ENCODE measurements around the gene SFMBT2.

Gene SFMBT2

GRCh38 chr10:7424919-7425318 lies 14.1 kb upstream of the SFMBT2 start:
- ATAC-seq, result no peak

GRCh38 chr10:7424315-7424714 lies 13.5 kb upstream of the SFMBT2 start:
- no peak for ATAC-seq

- ATAC-seq, result no peak
Measured at GRCh38 chr10:7423521-7423920, 12.7 kb upstream of the SFMBT2 start.

GRCh38 chr10:7421526-7421925 lies 10.7 kb upstream of the SFMBT2 start:
- no peak for ATAC-seq

- ATAC-seq, result no peak
Measured at GRCh38 chr10:7419998-7420397, 9.2 kb upstream of the SFMBT2 start.

- ATAC-seq, result peak in 1 of 2 donors; percentile 38
Measured at GRCh38 chr10:7417807-7418206, 7.0 kb upstream of the SFMBT2 start.

GRCh38 chr10:7417103-7417623 lies 6.3 kb upstream of the SFMBT2 start:
- ATAC-seq, result no peak

GRCh38 chr10:7414766-7415165 lies 3.9 kb upstream of the SFMBT2 start:
- no peak for ATAC-seq

- ATAC-seq, result no peak
Measured at GRCh38 chr10:7412928-7413282, 2.1 kb upstream of the SFMBT2 start.

- no peak for ATAC-seq
Measured at GRCh38 chr10:7412237-7412927, 1.5 kb upstream of the SFMBT2 start.

- ATAC-seq, result no peak
Measured at GRCh38 chr10:7411671-7412128, 866 bp upstream of the SFMBT2 start.

- ATAC-seq, result peak; percentile 18 to 25
Measured at GRCh38 chr10:7410301-7410861, 453 bp downstream of the SFMBT2 start.

GRCh38 chr10:7409732-7410168 lies 1.1 kb downstream of the SFMBT2 start:
- ATAC-seq, result peak; percentile 1 to 10

- ATAC-seq, result peak; percentile 49 to 58
Measured at GRCh38 chr10:7409045-7409731, 1.6 kb downstream of the SFMBT2 start.

- peak; percentile 13 to 16 for ATAC-seq
Measured at GRCh38 chr10:7408291-7409044, 2.4 kb downstream of the SFMBT2 start.

- no peak for ATAC-seq
Measured at GRCh38 chr10:7407368-7408290, 3.2 kb downstream of the SFMBT2 start.

GRCh38 chr10:7406712-7407333 lies 4.0 kb downstream of the SFMBT2 start:
- ATAC-seq, result no peak

GRCh38 chr10:7405637-7406036 lies 5.2 kb downstream of the SFMBT2 start:
- ATAC-seq, result no peak

- no peak for ATAC-seq
Measured at GRCh38 chr10:7403620-7404019, 7.2 kb downstream of the SFMBT2 start.

GRCh38 chr10:7401782-7402181 lies 9.1 kb downstream of the SFMBT2 start:
- ATAC-seq, result no peak

- ATAC-seq, result no peak
Measured at GRCh38 chr10:7401156-7401555, 9.7 kb downstream of the SFMBT2 start.

Measured in activated CD4-positive, CD25-positive, alpha-beta regulatory T cell treated with anti-CD3 and anti-CD28 coated beads, Interleukin-2, amount 50 U/mL, for 24 hours (primary cell).